ENCODE measurements around the gene LYPD6. TPM values are rescaled to one million over a fixed set of nuclear protein-coding genes. Genes with fewer than 3 reads are reported as not detected.

LYPD6 gene
- total and polyA plus RNA-seq, 2 experiments from 2014 or later: 4.9 to 12.4 TPM

DNA sequence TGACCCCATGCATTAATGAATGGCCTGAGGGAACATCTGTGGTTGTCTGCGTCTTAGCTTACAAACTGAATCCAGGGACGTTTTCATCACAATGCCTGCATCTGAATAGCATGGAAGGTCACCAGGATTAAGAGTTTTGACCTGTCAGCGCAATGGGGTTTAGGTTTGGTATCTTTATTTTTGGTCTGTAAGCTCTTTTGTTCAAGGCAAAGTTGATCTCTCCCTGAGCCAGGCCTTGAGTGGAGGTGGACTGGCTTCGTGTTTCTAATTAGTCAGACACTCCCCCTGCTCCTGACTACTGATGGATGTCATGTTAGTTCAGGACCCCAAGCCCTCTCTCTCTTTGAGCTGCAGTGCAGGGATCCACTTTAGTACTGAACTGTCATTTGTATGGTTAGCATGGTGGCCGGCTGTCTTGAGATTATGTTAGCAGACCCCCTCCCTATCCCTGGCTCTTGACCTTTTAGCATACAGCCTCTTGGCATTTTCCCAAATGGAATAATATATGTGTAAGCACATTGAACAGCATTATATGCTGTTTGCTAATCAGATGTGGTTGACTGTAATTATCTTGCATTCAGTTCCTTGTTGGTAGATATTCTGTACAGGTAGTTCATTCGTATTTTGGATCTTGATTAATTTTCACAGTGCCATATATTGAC lies 59.2 kb downstream of the LYPD6 start (continued):
- TF ChIP-seq, protein P1, sequence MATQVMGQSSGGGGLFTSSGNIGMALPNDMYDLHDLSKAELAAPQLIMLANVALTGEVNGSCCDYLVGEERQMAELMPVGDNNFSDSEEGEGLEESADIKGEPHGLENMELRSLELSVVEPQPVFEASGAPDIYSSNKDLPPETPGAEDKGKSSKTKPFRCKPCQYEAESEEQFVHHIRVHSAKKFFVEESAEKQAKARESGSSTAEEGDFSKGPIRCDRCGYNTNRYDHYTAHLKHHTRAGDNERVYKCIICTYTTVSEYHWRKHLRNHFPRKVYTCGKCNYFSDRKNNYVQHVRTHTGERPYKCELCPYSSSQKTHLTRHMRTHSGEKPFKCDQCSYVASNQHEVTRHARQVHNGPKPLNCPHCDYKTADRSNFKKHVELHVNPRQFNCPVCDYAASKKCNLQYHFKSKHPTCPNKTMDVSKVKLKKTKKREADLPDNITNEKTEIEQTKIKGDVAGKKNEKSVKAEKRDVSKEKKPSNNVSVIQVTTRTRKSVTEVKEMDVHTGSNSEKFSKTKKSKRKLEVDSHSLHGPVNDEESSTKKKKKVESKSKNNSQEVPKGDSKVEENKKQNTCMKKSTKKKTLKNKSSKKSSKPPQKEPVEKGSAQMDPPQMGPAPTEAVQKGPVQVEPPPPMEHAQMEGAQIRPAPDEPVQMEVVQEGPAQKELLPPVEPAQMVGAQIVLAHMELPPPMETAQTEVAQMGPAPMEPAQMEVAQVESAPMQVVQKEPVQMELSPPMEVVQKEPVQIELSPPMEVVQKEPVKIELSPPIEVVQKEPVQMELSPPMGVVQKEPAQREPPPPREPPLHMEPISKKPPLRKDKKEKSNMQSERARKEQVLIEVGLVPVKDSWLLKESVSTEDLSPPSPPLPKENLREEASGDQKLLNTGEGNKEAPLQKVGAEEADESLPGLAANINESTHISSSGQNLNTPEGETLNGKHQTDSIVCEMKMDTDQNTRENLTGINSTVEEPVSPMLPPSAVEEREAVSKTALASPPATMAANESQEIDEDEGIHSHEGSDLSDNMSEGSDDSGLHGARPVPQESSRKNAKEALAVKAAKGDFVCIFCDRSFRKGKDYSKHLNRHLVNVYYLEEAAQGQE (IDR thresholded peaks at IDR 0.05; ENCODE audit: unreplicated experiment): no peak
- TF ChIP-seq POLR2AphosphoS5 (IDR thresholded peaks at IDR 0.05; ENCODE audit: low read depth): no peak

DNA sequence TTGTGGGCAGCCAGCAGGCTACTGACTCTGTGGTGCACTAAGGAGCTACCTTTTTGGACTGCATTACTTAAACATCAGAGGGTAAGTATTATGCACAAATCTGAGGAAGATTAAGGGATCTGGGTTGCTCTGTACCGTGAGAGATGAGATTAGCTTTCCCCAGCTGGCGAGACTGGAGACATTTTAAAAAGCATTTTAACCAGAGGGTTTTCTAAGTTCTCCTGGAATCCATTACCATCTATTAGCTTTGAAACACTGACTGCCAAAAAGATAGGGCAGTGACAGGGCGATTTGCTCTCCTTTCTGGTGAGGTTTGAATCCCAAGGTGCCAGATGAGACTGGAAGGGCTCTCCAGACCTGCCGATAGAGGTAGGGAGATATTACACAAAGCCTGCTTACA lies 63.2 kb downstream of the LYPD6 start:
- no peak overlapping the region for H3K27ac ChIP-seq (ENCODE audit: low read depth)
- H3K4me1 ChIP-seq (ENCODE audit: insufficient read depth): peaks cover 22% of the 10 kb centered on the region
- H3K4me3 Mint-ChIP-seq: no peak overlapping the region
- no peaks in the 10 kb centered on the region for H3K36me3 ChIP-seq (ENCODE audit: insufficient read depth)
- no peak for TF ChIP-seq NANOG (IDR thresholded peaks at IDR 0.05; ENCODE audit: borderline replicate concordance)
- no peak for TF ChIP-seq ETS1 (IDR thresholded peaks at IDR 0.05)
- TF ChIP-seq CREB1 (CRISPR knock-in tag; IDR thresholded peaks at IDR 0.05; ENCODE audit: low read depth): no peak
- no peak for TF ChIP-seq EZH2 (IDR thresholded peaks at IDR 0.05; ENCODE audit: low read depth, unreplicated experiment)
- no peak for TF ChIP-seq STAT1 (IDR thresholded peaks at IDR 0.05; ENCODE audit: unreplicated experiment)
- no peak for TF ChIP-seq ZNF114 (CRISPR knock-in tag; IDR thresholded peaks at IDR 0.05)
- TF ChIP-seq POLR2AphosphoS5 (IDR thresholded peaks at IDR 0.05; ENCODE audit: low read depth): no peak
- TF ChIP-seq EZH2phosphoT487 (IDR thresholded peaks at IDR 0.05; ENCODE audit: unreplicated experiment): no peak
- no peak for TF ChIP-seq ZNF331 (CRISPR knock-in tag; IDR thresholded peaks at IDR 0.05; ENCODE audit: low read depth)
- TF ChIP-seq, protein P1 (IDR thresholded peaks at IDR 0.05; ENCODE audit: unreplicated experiment): no peak
- TF ChIP-seq, protein P2, sequence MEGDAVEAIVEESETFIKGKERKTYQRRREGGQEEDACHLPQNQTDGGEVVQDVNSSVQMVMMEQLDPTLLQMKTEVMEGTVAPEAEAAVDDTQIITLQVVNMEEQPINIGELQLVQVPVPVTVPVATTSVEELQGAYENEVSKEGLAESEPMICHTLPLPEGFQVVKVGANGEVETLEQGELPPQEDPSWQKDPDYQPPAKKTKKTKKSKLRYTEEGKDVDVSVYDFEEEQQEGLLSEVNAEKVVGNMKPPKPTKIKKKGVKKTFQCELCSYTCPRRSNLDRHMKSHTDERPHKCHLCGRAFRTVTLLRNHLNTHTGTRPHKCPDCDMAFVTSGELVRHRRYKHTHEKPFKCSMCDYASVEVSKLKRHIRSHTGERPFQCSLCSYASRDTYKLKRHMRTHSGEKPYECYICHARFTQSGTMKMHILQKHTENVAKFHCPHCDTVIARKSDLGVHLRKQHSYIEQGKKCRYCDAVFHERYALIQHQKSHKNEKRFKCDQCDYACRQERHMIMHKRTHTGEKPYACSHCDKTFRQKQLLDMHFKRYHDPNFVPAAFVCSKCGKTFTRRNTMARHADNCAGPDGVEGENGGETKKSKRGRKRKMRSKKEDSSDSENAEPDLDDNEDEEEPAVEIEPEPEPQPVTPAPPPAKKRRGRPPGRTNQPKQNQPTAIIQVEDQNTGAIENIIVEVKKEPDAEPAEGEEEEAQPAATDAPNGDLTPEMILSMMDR (conservative IDR thresholded peaks at IDR 0.05; ENCODE audit: low read depth in 2 of 2): no peak
- no peak for TF ChIP-seq JUNB (IDR thresholded peaks at IDR 0.05; ENCODE audit: unreplicated experiment)
- no peaks in the 10 kb centered on the region for H3K27me3 ChIP-seq (ENCODE audit: insufficient read depth)
- H3K9me2 ChIP-seq (ENCODE audit: insufficient read depth): peaks cover 6% of the 10 kb centered on the region; the same call in 1 of the 2 replicates
- H4K20me1 ChIP-seq (replicated peaks; ENCODE audit: insufficient read depth): no peaks in the 10 kb centered on the region; the same call in 1 of the 2 replicates
- no peaks in the 10 kb centered on the region for H3K79me2 ChIP-seq (replicated peaks; ENCODE audit: insufficient read depth)
- H3F3A ChIP-seq (replicated peaks; ENCODE audit: low read depth): no peaks in the 10 kb centered on the region
- DNase-seq (ENCODE audit: low spot score) (no peak), ATAC-seq (no peak)
- H3K4me3 ChIP-seq: no peak overlapping the region
- peaks cover 26% of the 10 kb centered on the region for H3K4me1 Mint-ChIP-seq
- no peak overlapping the region for H3K27ac Mint-ChIP-seq
- no peaks in the 10 kb centered on the region for H3K36me3 Mint-ChIP-seq (ENCODE audit: low read depth)
- H2AFZ ChIP-seq: no peak overlapping the region
- no peaks in the 10 kb centered on the region for H3K9me3 Mint-ChIP-seq
- no peak overlapping the region for H3K4me2 ChIP-seq
- no peaks in the 10 kb centered on the region for H3K27me3 Mint-ChIP-seq (ENCODE audit: insufficient read depth, low read depth, poor library complexity)

All from GM23338 (cell line).